HG03460 (cell line): ENCODE results near the gene APP.

Experiments
- ATAC-seq: cut with Tn5 transposase; IDR thresholded peaks from one replicate; pipeline ENCODE4 v1.9.1; 2021; ENCODE audit not compliant: unreplicated experiment

Gene APP

DNA sequence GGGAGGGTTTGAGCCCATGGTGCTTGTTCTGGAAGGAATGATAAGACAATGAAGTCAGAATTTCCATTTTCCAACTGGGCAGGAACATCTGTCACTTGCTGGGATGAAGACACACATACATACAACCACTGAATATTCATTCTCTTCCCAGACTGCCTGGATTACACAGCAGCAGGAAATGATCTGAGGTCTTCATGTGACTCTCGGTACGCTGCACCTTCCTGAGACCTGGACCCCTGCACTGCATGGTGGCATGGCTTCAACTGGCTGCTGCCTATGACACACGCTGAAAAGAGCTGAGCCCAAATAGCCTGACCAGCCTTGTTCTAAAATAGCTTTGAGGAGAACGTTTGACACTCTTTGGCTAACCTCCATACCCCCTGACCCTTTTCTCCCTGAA, 285.2 kb downstream of the APP start:
- no peak for ATAC-seq

DNA sequence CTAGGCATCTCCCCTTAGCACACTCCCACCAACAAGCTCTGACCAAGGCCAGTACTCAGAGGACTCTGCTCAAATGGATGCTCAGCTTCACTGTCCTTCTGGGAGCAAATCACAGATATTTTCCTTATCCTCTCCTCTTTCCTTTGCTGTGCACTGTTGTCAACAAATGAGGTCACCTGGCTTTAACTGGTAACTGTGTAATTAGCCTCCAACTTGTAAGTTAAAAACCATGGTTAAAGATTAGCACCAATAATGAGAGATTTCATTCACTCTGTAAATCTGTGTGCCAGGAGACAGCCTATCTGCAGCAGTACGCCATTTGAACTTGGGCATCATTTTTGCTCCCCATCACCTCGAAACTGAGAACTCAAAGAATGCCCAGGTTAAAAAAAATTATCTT, 286.3 kb downstream of the APP start:
- no peak for ATAC-seq

DNA sequence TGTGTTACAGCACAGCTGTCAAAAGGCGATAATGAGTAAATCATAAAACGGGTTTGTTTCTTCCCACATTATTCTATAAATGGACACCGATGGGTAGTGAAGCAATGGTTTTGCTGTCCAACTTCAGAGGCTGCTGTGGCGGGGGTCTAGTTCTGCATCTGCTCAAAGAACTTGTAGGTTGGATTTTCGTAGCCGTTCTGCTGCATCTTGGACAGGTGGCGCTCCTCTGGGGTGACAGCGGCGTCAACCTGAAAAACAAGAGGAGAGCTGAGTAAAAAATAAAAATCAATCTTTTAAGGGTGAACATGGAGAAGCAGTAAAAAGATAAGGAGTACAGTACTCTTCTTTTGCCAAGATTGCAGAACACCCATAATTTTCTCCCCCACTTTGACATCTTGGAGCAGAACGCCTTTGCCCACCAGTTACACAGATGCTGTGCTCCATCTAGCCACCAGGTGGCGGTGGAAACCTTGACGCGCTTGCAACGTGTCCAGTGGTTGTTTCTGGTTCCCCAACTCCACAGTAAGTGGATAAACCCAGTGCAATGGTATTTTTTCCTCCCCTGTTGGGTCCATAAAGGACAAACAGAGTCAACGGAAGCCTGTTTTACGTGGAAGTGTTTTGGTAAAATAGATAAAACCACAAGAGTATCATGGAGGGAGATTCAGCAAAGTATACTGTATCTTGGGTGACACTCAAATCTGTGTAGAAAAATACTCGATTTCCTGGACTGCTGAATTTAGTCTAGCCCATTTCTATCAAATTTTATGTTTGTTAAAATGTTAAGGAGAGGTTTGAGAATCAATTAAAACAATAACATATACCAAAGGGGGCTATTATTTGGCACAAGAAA, 288.8 kb downstream of the APP start:
- ATAC-seq = peak; percentile 93

DNA sequence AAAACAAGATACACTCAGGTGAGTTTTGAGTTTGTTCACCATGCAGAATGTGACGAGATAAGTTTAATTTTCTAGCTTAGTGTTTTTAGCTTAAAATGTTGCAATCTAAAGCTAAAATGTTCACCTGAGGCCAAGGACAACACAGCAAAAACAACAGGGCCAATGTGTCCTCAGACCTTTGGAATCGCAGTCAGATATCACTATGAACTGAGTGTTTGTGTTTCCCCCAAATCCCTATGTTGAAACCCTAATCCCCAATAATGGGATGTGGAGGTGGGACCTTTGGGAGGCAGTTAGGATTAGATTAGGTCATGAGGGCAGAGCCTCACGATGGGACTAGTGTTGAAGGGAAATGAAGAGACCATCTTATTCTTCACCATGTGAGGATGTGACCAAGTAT, 291.4 kb downstream of the APP start:
- ATAC-seq = no peak

DNA sequence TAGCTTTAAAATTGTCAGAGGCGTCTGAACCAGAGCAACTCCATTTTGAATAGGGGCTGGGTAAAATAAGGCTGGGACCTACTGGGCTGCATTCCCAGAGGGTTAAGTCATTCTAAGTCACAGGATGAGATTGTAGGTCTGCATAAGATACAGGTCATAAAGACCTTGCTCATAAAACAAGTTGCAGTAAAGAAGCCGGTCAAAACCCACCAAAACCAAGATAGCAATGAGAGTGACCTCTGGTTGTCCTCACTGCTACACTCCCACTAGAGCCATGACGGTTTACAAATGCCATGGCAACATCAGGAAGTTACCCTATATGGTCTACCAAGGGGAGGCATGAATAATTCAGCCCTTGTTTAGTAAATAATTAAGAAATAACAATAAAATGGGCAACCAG, 292.2 kb downstream of the APP start:
- ATAC-seq = no peak

DNA sequence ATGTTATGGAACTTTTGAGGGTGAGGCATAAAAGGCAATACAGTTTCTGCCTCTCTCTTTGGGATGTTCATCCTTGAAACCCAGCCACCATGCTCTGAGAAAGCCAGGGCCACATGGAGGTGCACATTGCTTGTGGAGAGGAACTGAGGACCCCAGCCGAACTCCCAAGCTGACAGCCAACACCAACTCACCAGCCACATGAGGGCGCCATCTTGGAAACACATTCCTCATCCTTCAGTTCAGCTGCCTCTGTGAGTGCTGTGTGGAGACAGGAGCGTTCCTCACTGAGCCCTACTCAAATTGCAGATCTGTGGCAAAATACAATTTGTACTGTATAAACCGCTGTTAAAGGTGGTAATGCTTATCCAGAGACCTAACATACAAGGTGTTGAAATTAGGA, 298.3 kb downstream of the APP start:
- ATAC-seq = no peak

DNA sequence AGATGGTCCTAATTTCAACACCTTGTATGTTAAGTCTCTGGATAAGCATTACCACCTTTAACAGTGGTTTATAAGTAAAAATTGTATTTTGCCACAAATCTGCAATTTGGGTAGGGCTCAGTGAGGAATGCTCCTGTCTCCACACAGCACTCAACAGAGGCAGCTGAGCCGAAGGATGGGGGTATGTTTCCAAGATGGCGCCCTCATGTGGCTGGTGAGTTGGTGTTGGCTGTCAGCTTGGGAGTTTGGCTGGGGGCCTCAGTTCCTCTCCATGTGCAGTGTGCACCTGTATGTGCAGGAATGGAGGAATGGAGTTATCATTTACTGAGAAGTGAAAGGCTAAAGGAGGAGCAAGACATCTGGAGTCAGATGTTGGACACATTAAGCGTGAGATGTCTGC, 299.0 kb downstream of the APP start:
- ATAC-seq = no peak

DNA sequence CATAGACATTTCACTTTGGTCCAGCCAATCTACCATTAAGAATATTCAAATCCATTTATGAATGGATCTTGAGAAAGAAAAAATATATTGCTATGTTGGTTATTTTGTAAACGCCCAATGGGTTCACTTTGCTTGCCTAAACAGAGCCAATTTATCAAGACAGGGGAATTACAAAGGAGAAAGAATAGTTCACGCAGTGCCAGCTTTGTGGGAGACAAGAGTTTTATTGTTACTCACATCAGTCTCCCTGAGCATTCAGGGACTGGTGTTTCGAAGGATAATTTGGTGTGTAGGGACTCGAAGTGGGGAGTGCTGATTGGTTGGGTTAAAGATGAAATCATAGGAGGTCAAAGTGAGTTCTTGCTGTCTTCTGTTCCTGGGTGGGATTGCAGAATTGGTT, 300.5 kb downstream of the APP start:
- ATAC-seq = no peak

DNA sequence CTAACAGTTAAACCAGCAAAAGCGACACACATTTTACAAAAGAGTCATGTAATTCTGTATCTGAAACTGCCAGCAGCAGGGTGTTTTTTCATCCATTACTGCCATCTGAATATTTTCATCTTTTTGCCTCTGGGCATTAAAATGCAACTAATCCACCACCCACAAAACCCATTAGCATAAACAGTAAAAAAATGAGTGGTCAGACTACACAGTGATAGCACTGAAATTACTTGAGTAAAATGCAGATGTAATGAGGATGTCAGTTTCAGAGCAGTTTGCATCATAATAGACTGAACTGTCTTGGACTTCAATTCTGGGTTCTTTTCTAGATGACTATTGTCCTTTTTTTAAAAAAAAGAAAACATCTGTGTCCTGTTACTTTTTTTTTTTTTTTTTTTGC, 303.5 kb downstream of the APP start:
- ATAC-seq = no peak

DNA sequence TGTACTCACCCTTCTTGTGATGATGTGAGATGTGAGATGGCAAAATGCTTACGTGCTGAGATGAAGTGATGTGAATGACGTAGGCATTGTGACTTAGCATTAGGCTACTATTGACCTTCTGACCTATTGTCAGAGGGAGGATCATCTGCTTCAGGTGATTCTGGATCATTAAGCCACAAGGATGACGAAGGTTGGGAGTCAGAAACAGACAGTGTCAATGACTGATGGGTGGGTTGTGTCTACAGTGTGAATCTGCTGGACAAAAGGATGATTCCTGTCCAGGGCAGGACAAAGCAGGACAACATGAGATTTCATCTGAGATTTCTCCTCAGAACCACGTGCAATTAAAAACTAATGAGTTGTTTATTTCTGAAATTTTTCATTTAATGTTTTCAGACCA, 306.8 kb downstream of the APP start:
- no peak for ATAC-seq

DNA sequence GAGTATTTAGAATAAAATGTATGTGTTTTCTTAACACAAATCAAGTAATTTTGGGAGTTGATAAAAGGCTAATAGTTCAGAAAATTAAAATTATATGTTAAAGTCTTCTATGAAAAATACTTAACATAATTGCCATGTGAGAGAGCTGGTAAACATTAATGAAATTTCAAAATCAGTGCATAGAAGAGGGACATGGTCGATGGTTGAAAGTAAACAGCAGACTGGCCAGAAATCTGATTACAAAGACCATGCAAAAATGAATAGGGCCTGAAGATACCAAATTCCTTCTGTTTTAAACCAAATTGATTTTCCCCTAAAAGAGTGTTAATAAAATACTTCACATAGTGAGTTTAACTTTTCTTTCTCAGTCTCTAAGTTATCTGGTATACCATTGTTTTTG, 307.5 kb downstream of the APP start:
- no peak for ATAC-seq

DNA sequence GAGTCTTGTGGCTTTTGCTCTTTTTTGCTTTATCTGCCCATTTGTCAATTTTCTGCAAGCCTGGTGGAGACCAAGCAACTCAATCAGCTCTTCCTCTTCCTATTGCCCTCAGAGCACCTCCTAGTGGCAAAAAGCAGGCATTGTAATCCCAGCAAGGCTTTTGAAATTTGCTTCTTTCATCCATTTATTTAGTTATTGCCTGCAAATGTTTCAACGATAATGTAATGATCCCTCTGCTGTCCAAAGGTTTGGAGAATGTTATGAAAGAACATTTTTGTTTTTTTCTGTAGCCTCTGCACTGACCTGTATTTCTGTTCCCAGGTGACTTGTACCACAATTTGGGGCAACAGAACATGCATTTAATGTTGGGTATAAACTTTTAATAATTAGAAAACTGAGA, 308.0 kb downstream of the APP start:
- ATAC-seq = no peak

DNA sequence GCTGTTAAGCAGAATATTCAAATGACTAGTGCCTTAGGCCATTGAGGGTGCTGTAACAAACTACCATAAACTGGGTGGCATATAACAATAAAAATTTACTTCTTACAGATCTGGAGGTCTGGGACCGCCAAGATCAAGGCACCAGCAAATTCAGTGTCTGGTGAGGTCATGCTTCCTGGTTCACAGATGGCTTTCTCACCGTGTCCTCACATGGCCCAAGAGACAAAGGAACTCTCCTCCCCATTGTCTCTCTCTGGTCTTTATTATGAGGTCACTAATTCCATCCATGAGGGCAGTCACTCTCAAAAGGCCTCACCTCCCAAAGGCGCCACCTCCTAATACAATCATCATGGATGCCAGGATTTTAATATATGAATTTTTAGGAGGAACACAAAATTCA, 308.5 kb downstream of the APP start:
- no peak for ATAC-seq

DNA sequence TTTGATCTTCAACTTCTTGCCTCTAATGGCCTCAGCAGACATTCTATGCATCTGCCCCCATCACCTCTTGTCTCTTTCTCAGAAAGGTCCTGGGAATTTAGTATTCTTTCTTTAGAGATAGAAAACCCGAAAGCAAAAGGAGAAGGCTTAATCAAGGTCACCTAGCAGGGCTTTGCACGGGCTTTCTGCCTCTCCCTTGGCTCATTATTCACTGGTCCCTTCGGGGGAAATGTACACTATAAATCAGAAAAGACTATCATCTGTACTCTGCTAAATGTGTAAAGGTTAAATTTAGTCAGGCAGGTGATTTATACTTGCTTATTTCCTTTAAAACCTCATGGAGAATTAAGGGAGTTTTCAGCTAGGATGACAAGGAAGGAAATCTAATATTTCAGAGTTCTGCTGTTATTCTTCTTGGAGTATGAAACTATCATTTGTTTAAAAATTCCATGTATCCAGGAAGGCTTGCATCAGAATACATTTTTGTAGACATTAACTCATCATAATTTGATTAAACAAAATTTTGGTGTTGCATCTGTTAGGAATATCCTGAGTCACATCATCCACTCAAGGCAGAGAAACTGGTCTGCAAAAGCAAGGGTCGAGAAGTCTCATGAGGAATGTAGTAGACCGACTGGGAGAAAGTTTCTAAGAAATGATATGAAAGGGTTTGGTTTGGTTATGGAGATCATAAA, 311.2 kb downstream of the APP start:
- no peak for ATAC-seq

DNA sequence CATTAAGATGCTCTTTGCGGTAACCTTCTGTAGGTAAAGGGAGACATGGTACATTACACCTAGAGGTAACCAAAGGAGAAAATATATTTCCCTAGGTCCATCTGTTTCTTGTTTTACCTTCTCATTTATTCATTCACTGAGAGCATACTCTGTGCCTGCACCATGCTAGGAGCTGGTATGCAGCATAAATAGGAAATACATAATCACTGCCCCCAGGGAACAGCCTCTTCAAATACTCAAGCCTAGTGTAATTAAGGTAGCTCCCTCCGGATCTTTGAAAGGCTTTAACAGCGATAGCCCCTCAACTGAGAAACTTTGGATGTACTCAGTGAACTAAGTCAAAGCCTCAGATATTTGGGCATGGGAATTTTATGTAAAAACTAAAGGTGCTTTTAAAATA, 312.2 kb downstream of the APP start:
- no peak for ATAC-seq

DNA sequence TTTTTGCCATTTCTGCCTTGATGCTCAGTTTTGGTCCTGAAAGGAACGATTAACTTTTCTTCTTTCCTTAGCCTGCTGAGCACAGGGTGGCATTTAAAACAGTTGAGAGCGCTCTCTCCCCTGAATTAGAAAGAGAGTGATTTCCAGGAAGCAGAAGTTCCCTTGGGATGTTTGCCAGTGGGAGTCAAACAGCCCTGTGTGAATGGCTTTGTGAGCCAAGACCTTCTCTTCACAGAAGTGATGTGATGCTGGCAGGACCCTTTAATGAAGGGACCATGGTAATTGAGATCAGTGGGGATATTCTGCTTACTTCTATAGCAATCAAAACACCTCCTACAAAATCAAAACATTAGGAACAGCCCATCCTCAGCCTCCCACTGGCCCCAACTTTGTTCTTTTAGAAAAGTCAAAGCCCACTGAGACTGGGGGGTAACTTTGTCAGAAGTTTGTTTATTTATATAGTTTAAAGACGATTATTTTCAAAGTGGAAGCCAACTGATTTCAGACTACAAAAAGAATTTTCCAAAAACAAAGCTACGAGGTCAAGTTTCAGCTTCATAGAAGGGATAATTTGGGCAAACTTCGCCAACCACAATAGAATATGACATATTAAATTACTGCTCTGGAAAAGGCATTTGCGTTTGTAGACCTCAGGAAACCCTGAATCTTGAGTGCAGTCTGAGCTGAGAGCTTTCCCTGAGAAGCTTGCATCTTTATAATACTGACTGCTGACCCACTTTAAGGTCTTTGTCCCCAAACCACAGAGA, 313.1 kb downstream of the APP start:
- no peak for ATAC-seq

DNA sequence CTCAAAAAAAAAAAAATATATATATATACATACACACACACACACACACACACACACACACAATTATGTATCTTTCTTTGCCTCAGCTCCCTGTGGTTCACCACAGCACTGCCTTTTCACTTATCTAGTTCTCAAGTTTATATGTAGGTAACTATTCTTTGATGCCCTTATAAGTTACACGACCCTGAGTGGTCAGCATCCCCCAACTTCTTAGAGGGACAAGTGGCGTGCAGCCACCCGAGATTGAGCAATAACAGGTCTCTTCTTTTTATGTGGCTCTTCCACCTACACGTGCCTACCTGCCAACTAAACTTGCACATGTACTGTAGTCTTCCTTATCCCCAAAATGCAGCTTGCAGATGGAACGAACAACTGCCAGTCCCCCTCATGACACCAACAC, 315.0 kb downstream of the APP start:
- no peak for ATAC-seq

DNA sequence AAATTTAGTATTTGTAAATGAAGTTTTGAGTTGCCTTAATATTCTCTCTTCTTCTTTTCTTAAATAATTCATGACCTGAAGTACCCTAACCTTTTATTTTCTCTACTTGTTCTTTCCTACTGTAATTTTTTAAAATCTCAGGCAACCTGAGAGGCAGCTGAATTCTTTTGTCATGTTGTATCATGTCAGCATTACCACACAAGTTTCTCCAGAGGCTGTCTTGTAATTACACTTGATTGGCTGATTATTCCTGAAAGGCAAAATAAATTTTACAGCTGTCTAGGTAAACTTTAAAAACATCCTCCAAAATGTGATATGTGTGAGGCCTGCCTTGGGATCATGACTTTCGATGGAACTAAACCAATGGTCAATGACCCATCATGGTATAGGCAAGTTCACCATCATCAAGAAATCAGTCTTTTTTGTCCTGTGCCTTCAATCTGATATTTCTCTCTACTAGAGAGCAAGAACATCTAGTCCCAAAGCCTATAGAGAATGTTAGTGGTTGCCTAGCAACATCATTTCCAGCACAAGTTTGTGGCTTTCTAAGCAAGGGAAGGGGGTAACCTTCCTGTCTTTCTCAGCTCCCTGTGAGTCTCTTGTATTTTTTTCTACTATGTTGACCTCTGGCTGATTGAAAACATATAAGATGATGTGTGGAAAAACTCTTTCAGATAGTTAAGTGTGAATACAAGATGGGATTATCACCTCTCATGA, 320.3 kb downstream of the APP start:
- ATAC-seq = no peak

DNA sequence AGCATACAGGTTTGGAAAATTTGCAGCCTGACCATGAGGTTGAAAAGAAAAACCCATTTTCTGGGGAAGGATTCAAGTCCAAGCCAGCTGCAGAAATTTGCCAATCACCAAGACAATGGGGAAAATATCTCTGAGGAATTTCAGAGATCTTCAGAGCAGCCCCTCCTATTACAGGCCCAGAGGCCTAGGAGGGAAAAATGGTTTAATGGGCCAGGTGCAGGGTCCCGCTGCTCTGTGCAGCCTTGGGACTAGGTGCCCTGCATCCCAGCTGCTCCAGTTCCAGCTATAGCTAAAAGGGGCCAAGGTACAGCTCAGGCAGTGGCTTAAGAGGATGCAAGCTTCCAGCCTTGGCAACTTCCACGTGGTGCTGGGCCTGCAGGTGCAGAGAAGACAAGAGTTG, 322.3 kb downstream of the APP start:
- ATAC-seq = no peak

DNA sequence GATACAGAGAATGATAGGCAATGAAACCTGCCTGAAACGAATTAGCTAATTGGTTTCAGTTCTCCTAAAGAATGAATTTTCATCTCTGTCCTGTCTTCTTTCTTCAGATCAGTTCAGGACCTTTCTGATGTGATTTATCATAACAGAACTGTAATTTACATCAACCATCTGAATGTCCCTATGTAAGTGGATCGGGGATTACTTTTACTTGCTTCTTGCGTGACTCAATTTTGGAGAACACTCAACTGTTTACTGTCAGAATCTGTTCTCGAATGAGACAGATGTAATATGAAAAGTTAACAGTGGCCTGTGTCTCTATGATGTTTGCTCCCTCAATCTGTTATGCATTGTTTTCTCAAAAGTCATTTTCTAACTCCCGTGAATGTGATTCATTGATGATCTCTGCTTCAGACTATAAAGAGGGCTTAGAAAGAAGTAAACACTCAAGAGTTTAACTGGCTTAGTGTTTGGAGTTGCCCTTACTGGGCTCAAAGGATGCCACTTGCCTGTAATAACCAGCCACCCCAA, 324.8 kb downstream of the APP start:
- ATAC-seq = no peak

DNA sequence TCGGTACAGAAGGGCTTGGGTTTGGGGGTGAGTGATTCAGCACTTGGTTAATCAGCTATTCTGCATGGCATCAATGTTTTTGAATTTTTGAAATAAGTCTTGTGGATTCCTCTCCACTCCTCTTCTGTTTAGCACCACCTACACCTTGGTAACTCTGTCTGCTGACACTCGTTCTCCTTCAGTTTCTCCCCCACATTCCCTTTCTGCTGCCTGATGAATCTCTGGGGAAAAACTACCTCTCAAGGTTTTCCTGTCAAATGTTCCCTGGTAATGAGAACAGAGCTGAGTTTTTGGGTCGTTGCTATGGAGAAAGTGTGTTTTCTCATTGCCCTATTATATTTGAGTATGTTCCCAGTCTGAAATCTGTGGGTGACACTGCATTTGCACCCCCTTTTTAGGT, 327.6 kb downstream of the APP start:
- no peak for ATAC-seq
